GM19468 (cell line): ENCODE measurements around the gene GPD1L.

ENCODE experiments used
- ATAC-seq: cut with Tn5 transposase; IDR thresholded peaks from one replicate; pipeline ENCODE4 v1.9.1; 2021; ENCODE audit warnings: mild to moderate bottlenecking, moderate library complexity, moderate number of reproducible peaks; ENCODE audit not compliant: unreplicated experiment; ENCODE audit errors: extremely low read depth

Gene GPD1L

DNA sequence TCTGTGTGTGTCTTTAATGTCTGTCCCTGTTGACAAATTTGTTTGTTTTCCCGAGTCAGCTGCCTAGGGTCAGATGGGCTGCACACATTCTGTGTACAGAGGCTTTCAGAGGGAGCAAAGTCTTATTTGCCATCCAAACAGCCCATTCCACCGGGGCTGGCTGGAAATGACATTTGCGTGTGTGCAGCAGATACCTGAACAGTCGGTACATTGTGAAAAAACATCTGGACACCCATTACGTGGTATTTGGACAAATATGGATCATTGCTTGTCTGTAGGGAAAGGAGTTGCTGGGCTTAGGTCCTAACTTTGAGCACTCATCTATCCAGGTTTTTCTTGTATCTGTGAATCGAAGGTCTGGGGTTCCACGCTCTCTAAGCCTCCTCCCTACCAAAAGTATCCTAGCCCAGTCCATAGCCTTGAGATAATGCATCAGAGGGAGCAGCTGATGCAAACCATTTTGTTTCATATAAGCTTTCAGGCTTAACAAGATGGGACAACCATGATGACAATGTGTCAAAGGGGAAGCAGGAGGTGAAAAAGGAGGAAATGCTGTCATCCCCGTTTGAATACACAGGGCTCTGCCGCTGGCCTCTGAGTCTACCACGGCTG is 109.9 kb downstream of the GPD1L start:
- ATAC-seq = no peak

DNA sequence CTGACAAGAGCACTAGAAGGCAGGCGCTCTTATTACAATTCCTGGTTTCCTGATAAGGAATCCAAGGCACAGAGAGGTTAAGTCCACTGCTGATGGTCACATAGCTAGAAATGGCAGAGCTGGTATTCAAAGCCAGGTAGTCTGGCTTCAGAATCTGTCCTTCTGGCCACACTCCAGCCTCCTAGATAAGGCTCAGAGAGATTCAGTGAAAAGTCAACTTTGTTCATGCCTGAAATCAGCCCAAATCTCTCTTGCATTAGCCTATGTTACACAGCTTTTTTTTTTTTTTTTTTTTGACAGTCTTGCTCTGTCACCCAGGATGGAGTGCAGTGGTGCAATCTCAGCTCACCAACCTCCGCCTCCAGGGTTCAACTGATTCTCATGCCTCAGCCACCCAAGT is 110.9 kb downstream of the GPD1L start:
- no peak for ATAC-seq
